Fibroblast of skin of back (primary cell): Measurements from ENCODE around the gene NAALADL2.
A peak's percentile ranks its signal among the peaks of the same experiment; 100 is the strongest.

Experiments
- DNase-seq: peaks from one replicate; pipeline ENCODE4 v3.0.0-alpha.2; 2013

The NAALADL2 gene

DNA sequence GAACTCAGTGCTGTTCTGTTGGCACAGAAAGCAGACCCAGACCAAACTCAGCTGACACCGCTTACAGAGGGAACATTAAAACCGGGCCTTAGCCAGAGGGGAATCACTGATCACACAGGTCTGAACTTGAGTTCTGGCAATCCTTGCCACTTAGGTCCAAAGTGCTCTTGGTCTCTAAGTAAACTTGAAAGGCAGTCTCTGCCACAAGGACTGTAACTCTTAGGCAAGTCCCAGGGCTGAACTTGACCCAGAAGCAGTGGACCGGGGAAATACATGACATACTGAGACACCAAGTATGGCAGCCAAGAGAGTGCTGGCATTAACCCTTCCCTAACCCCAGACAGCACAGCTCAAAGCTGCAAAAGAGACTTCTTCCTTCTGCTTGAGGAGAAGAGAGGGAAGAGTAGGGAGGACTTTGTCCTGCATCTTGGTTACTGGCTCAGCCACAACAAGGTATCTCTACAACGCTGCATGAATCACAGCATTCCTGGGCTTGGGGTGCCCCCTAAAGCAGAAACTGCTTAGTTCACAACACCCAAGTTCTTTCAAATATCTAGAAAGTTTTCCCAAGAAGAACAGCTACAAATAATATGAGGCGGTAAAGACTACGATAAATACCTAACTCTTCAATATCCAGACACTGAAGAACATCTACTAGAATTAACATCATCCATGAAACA, 32.5 kb downstream of the NAALADL2 start:
- DNase-seq: peak; percentile 3

DNA sequence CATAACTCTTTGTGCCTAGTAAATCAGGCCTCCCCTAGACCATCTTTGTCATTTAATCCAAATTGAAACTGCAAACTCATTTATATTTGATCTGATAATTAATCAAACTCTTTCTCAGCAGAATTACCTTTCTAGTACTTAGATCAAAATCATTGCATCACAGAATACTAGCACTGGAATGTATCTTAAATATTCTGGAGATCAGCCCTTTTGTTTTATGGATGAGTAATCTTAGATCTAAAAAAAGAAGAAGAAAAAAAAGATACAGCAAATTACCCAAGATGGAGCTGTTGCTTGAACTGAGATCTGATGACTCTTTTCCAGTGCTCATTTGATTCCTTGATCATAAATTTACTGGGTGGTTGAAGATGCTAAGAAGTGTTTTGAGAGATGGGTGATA, 47.9 kb downstream of the NAALADL2 start:
- peak; percentile 46 for DNase-seq

DNA sequence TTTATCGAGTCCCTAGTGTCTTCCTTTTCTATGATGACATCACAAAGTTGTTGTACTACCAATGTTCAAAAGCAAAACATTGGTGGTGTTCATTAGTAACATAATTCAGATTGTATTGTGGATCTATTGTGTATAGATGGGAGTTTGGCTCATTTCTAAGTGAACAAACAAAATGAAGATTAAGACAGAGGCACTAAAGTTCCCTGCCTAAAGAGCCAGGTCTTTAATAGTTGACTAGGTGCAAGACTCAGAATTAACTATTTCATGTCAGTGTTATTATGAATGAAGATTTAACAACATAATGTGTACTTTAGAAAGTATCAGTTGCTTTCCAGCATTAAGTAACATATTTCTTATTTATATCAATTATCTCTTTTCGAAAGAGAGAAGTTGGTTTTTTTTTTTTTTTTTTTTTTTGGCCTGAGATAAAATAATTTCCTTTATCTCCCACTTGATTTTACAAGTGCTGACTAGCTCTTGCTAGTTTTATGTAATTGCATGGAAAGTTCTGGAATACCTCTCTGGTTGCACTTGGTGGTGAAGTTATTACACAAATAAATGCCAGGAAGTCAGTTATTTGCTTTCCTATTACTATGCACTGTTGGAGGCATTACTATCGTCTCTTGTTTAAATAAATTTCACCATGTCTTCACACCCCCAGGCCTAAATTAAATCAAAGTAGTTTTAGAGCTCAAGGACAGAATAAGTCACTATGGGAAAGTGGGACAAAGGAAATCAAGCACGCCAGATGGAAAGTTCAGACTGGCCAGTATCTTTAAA, 48.7 kb downstream of the NAALADL2 start:
- no peak for DNase-seq

DNA sequence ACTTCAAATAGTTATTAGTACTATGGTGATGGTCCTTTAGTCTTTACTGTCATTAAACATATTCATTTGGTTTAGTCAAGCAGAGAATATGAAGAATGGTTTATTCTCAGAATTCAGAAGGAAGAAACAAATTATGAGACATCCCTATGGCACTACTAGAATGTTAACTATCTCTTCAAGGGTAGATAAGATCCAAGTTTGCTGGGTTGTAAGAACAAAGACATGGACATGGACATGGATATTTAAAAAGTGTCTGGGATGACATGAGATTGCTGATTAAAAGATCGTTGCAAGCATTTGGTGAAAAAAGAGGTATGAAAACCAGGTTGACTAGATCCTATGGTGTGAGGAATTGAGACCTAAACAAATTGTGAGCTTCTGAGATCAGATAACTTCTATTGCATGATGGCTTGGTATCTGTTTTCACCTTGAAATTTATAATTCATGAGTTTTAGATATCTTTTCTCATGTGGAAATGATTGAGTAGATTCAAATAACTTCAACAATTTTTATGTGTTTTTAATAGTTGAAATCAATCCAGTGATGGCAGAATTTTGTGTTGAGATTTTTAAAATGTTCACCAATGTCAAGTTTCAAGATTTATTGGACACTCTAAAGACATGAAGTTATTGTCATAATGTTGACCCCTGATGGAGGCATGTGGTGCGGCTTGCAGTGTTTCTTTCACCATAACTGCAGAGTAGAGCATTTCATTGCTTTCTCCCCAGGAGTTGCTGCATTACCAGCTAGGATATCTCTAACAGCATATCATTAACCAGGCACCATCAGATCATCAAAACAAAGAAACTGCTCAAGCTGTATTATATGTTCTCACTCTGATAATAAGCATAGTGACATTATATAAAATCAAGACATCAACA, 72.6 kb downstream of the NAALADL2 start:
- peak; percentile 74 for DNase-seq

DNA sequence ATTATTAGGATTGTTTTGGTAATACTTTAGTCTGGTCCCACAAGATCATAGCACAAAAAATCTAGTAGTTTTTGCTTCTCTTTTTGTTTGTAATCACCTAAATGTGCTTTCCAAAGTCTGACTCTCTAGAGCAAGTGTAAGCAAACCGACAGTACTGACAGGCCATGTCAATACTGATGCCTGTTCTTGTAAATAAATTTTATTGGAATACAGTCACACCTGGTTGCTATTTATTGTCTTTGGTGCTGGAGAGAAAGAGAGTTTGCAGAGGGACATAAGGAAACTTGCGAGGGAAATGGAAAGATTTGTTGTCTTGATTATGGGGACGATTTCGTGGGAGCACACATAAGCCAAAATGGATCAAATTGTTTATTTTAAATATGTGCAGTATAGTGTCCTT, 77.5 kb downstream of the NAALADL2 start:
- DNase-seq: no peak

DNA sequence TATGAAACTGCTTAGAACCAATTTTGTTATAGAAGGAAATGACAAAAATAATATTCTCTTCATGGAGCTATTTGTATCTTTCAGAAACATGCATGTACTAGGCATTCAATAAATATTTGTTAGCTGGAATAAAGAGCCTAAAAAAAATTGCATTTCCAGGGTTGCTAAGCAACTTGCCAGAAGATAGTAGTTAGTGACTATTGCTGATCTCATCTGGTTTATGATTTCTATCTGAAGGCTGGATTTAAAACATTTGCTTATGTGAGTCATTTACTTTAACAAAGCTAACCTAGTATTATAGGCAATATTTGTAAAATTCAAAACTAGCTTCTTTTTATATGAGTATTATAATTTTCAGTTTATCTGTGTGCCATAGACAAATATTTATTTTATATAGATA, 78.3 kb downstream of the NAALADL2 start:
- peak; percentile 65 for DNase-seq

DNA sequence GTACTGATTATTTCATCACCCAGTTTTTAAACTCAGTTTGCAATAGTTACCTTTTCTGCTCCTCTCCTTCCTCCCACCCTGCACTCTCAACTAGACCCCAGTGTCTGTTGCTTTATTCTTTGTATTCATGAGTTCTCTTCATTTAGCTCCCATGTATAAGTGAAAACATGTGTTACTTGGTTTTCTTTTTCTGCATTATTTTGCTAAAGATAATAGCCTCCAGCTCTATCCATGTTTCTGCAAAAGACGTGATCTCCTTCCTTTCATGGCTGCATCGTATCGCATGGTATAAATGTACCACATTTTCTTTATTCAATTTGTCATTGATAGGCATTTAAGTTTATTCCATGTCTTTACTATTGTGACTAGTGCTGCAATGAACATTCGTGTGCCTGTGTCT, 79.0 kb downstream of the NAALADL2 start:
- DNase-seq: no peak

DNA sequence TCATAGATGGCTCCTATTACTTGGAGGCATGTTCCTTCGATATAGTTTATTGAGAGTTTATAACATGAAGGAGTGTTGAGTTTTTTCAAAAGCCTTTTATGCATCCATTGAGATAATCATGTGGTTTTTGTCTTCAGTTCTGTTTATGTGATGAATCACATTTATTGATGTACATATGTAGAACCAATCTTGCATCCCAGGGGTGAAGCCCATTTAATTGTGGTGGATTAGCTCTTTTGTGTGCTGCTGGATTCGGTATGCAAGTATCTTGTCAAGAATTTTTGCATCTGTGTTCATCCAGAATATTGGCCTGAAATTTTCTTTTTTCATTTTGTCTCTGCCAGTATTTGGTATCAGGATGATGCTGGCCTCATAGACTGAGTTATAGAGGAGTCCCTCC, 81.0 kb downstream of the NAALADL2 start:
- no peak for DNase-seq

DNA sequence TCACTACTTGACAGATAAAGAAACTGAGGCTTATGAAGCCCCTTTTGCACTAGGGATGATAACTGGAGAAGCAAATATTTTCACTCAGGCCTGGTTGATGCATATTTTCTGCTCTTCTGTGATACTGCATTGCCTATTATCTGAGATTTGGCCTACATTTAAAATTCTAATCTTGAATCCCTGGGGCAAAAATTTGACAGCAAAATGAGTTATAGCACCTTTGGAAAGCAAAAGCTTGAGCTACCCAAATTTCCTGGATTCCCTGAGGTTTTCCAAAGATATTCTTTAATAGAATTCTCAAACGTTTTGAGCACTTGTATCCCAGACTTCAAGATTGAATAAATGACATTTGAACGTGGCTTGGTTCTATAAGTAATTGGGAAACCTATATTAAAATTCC, 86.1 kb downstream of the NAALADL2 start:
- no peak for DNase-seq

DNA sequence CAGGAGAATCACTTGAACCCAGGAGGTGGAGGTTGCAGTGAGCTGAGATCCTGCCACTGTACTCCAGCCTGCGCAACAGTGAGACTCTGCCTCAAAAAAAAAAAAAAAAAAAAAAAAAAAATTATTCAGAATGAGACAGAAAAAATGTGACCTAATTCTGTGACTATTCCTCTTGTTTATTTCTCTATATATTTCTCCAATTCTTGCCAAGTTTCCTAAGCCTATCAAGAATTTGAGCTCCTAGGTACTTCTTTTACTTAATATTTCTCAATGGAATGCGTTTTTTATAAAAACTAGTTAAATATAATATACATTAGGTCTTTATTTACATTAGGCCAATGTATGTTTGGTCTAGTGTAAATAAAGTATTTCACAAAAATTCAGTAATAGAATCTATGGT, 86.8 kb downstream of the NAALADL2 start:
- DNase-seq: no peak

DNA sequence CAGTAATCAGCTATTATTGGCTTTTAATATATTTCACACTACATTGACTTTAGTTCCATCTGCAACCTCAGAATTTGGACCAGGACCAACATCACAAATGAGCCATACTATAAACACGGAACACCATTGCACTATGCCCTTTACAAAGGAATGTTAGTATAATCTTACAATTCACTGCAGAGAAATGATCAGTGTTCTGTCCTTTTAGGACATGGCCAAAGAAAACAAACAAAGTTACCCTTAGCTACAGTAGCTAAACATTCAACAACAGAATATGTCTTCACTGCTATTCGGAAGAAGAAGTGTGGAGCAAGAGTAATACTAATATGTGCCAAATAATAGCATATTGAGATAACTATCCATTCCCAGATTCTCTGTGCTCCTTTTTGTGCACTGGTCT, 90.4 kb downstream of the NAALADL2 start:
- peak; percentile 96 for DNase-seq

DNA sequence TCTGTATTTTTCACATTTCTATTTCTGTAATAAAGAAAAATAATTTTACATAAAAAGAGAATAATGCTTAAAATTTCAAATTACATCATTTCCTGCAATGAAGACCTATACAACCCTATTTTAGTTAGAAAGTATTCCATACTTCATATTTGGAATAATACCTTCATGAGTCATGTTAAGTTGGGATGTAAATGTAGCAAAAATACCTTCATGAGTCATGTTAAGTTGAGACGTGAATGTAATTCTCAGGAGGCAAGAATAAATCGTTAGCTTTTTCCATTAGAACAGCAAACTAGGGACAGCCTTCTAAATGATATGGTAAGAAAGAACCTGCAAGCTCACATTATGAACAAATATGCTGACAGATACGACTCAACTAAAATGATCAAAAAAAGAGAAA, 91.9 kb downstream of the NAALADL2 start:
- DNase-seq: peak; percentile 92

DNA sequence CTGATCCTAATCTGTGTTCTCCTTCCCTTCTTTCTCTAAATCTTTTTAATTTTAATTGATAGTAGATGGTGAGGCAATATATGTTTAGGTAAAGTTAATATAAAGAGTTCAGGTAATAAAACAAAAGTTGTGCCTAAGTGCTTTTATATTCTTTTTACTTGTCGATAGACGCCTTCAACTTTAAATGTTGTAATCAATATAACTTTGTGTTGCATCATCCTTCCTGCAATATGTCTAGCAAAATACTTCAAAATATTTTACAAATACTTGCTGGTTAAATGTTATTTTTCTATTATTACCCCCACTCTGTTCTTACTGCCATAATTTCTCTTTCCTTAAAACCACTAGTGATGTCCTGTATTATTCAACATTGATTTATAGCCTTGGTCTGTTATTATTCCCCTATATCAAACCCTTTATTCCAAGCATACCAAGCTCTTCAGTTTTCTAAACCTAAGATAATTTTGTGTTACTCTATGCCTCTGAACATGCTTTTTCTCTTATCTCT, 92.4 kb downstream of the NAALADL2 start:
- DNase-seq: no peak

DNA sequence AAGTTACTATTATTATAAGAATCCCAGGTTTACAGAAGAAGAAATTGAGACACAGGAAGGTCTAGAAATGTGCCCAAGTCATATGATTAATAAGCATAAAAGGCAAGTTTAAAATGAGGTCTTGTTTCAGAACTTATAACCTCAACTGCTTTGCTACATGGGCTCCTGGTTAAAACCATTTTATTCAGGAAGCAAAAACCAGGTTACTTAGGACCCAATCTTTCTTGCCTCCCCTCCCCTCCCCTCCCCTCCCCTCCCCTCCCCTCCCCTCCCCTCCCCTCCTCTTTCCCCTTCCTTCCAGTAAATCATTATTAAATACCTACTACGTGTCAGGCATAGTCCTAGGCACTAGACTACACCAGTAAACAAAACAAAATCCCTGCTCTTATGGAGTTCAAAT, 93.9 kb downstream of the NAALADL2 start:
- DNase-seq: no peak

DNA sequence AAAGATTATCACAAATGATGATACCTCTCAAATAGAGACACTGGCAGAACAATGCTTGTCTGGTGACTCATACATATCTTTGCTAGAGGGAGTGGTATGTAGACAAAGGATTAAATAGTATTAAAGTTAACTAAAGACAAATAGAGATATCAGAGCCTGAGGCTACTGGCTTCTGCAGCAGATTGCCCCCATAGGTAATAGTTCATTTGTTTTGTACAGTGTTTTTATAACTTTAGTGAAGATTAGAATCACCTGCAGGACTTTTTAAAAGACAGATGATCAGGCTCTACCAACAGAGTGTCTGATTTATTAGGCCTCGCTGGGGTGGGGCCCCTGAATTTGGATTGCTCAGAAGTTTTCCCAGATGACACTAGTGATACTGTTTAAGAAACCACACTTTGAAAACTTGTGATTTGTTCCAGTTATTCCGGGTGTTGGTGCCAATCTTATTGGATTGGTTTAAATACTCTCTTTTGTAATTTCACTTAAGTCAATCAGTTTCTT, 96.4 kb downstream of the NAALADL2 start:
- DNase-seq: peak; percentile 77

DNA sequence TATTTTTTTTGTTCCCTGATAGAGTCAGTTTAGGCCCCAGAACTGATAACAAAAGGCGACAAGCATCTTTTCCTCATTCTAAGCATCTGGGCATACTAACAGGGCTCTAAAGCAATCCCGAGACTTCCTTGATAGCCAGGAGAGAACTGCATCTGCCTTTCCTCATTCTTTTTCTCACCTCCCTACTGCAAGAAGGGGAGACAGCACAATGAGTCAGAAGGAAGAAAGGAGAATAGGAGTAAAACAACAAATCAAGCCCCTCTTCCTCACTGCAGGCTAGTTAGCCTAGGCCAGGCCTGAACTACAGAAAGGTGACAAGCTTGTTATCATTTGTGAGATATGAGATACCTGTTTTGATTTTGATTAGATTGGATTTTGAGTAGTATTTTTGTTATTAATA, 97.9 kb downstream of the NAALADL2 start:
- peak; percentile 32 for DNase-seq

DNA sequence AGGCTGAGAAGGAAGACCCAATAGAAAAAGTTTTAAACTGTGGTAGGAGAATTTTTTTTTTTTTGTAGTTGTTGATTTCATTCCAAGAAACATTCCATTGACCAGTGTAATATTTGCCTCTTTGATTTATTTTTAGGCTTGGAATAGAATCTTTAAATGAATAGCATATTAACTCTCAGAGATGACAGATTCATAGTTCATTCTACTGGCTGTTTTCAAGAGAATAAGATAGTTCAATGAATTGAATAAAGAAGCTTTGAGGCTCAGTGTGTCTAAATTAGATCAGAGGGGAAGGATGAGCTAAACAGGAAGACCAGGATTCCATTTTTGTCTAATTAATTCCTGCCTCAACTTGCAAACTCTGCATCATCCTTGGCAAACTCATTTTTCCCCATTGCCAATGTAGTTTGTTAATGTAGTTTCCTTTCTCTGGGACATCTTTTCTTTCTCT, 98.4 kb downstream of the NAALADL2 start:
- DNase-seq: peak; percentile 76

DNA sequence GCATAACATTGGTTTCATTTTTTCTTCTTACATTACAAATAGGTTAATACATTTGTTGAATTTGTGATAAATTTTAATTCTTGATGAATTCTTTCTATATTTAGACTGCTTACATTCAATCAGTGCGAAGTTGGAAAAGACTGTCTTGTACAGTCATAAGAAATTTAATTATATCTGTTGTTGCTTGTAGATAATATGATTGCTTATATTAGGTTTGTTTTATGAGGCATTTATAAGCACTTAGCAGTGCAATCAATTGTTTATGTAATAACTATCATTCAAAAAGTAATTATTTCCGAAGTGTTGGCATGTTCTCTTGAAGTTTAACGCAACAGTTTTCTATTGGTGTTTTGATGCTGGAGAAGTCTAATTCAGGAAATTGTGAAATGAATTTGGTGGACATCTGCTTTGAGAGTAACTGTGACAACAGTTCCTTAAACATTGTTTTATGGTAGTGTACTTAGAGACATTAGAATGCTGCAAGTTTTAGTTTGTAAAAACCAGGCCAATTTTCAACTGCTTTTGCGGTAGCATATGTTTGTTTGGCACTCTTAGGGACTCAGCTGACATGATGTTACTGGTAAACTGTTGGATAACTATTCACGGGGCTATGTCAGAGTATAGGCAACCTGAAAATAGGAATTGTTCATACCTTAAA, 99.7 kb downstream of the NAALADL2 start:
- no peak for DNase-seq

DNA sequence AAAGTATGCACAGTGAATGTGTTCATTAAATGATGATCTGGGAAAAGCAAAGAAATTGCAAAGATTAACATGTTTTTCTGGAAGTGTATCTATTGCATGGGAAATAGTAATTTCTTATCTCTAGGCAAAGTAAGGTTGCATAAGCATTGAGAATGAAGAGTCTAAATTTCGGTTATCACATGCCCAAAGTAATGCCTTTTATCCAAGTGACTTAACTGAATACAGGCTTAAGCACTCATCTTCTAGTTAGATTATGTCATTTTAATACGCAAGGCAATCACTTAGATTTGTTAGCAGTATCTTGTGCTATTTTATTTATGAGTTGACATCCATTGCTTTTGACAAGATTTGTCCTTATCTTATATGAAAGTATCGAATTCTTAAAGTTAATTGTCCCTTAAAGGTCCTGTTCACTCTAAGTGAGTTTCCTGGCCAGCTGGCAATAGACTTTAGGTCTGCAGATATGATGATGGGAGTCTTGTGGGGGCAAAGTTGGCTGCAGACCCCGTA, 100.5 kb downstream of the NAALADL2 start:
- no peak for DNase-seq

DNA sequence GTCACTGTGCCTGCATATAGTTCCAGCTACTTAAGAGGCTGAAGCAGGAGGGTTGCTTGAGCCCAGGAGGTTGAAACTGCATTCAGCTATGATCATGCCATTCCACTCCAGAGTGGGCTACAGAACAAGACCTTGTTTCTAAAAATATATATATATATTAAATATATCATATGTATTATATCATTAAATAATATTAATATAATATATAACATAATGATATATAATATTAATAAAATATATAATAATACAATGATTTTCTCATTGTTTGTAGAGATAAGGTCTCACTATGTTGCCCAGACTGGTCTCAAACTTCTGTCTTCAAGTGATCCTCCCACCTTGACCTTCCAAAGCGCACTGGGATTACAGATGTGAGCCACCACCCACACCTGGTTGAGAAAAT, 101.8 kb downstream of the NAALADL2 start:
- no peak for DNase-seq

DNA sequence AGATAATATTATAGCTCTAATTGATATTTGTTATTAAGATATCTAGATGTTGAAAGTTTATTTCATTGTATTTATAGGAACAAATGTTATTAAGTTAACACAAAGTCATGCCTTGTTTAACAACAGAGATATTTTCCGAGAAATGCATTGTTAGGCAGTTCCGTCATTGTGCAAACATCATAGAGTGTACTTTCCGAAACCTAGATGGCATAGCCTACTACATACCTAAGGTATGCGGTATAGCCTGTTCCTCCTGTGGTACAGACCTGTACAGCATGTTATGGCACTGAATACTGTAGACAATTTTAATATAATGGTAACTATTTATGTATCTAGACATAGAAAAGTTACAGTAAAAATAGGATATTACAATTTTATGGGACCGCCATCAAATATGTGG, 114.3 kb downstream of the NAALADL2 start:
- DNase-seq: no peak

DNA sequence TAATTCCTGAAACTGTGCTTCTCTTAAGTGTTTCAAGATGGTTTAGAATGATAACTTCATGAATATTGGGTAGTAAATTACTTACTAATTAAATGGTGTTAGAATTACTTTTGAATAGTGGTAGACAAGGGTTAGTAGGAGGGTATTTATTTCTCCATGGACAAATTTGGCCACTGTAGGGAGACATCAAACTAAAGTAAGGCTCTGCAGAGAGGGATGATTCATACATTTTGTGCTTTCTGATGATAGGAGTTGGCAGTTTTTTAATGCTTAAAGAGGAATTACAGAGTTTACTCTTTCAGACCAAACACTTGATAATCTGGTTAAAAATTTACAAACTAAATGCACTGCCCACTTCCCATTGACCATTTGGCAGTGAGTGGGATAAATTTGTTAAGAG, 127.6 kb downstream of the NAALADL2 start:
- peak; percentile 35 for DNase-seq
